Ammon's horn (tissue), 1 donor: ENCODE measurements around the gene MS4A18.

ENCODE experiments used
- DNase-seq: peaks from one replicate; pipeline ENCODE4 v3.0.0-alpha.2; 2016; ENCODE audit warnings: low spot score

Gene MS4A18

GRCh38 chr11:60766547-60766946 lies 42.0 kb downstream of the MS4A18 start:
- DNase-seq = no peak

- DNase-seq = no peak
These were observed 42.9 kb downstream of the MS4A18 start for GRCh38 chr11:60767388-60767811.

- no peak for DNase-seq
These were observed 43.7 kb downstream of the MS4A18 start for GRCh38 chr11:60768202-60768601.

GRCh38 chr11:60769273-60769672 lies 44.8 kb downstream of the MS4A18 start:
- no peak for DNase-seq

GRCh38 chr11:60769811-60770210 lies 45.3 kb downstream of the MS4A18 start:
- DNase-seq = no peak

GRCh38 chr11:60771146-60771545 lies 46.6 kb downstream of the MS4A18 start:
- DNase-seq = no peak

GRCh38 chr11:60771879-60772525 lies 47.5 kb downstream of the MS4A18 start:
- DNase-seq = no peak

GRCh38 chr11:60772666-60773065 lies 48.1 kb downstream of the MS4A18 start:
- DNase-seq = no peak

GRCh38 chr11:60774726-60775125 lies 50.2 kb downstream of the MS4A18 start:
- DNase-seq = no peak

GRCh38 chr11:60775420-60775961 lies 51.0 kb downstream of the MS4A18 start:
- peak; percentile 87 for DNase-seq

- no peak for DNase-seq
These were observed 51.6 kb downstream of the MS4A18 start for GRCh38 chr11:60776167-60776566.

GRCh38 chr11:60777106-60777505 lies 52.6 kb downstream of the MS4A18 start:
- DNase-seq = no peak

- DNase-seq = no peak
These were observed 53.1 kb downstream of the MS4A18 start for GRCh38 chr11:60777572-60777971.

GRCh38 chr11:60780065-60780464 lies 55.5 kb downstream of the MS4A18 start:
- DNase-seq = no peak

- no peak for DNase-seq
These were observed 56.3 kb downstream of the MS4A18 start for GRCh38 chr11:60780774-60781173.

GRCh38 chr11:60781286-60781980 lies 56.9 kb downstream of the MS4A18 start:
- no peak for DNase-seq

- DNase-seq = no peak
These were observed 57.4 kb downstream of the MS4A18 start for GRCh38 chr11:60781981-60782316.

- no peak for DNase-seq
These were observed 58.0 kb downstream of the MS4A18 start for GRCh38 chr11:60782393-60783140.

- DNase-seq = no peak
These were observed 58.6 kb downstream of the MS4A18 start for GRCh38 chr11:60783141-60783484.

GRCh38 chr11:60783911-60784310 lies 59.4 kb downstream of the MS4A18 start:
- no peak for DNase-seq

GRCh38 chr11:60785136-60785535 lies 60.6 kb downstream of the MS4A18 start, which contains the start of gene MS4A10:
Gene MS4A10 (plus strand): TSS chr11:60785333. CDS start chr11:60790336, 5,003 bp downstream.
- DNase-seq = no peak

GRCh38 chr11:60785806-60786361 lies 61.4 kb downstream of the MS4A18 start:
- peak; percentile 62 for DNase-seq
